Measurements from ENCODE around the gene TEAD1.

Gene TEAD1

DNA sequence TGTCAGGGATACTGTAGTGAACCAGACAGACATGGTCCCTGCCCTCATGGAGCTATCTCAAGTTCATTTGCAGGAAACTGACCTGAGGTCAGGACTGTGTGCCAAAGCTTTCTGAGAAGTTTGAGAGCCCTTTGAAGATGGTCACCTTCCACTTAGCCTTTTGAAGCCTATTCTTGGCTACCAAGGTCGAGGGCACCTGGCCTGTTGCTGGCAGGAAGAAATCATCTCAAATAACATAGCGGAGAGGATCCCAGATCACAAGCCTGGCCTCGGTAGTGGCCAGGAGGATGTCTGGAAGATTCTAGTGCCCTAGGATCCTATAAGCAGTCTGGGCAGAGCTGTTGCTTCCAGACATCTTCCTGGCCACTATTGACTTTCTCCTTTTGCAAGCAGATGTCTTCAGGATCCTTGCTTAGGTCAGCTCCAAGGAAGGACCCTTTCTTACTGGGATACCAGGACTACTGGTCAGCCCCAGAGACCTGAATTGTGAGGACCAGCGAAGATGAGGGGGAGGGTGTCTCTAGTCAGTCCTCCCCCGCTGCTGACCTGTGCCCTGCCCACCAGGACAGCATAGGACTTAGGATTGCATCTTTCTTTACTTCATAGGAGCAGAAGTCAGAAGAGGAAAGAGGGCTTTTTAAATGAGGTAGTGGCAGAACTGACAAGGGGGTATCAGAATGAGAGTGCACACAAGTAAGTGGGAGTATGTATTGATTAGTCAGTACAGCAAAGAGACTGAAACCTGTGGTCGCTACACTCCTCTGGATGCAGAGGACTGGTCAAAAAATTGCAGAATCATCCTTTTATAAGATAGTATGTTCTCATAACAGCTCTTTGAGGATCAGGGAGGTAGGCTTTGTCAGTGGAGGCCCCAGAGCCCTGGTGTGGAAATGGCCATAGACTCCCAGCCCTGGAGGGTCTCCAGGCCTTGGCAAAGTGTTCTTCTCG, 94.8 kb downstream of the TEAD1 start:
- no peak for DNase-seq

DNA sequence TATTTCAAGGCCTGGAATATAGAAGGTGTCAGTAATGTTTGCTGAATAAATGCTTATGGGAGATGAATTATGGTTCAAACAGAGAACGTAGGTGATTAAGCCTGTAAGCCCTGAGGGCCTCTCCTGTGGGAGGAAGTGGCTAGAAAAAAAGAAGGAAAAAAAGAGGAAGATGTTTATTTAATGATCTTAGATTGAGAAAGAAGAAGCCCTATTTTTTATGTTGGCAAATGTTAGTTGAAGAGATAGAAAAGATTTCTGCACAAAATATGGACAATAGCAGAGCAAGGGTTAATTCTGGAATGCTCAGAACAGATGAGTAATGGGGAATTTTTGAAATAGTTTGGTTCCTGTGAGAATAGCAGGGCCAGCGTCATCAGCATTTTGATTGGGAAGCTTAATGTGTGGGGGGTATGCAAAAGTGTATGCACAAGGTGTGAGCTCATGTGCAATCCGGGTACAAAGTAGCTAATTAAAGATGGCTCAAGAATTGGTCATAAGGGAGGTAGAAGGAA, 95.7 kb downstream of the TEAD1 start:
- no peak for DNase-seq

DNA sequence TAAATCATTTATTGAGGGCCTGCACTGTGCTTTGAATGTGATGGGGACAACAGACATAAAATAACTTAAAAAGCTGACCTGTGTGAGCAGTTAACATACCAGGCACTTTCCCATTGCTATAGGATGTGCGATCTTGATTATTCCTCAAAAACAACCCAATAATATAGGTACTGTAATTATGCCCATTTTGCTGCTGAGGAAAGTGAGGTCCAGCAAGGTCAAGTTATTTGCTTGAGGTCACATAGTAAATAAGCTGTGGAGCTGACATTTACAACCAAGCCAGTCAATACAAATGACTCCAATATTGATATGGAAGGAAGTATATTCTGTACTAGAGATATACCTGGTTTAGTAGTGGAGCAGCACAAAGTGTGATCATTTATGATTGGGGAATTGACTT, 96.2 kb downstream of the TEAD1 start:
- DNase-seq: no peak

DNA sequence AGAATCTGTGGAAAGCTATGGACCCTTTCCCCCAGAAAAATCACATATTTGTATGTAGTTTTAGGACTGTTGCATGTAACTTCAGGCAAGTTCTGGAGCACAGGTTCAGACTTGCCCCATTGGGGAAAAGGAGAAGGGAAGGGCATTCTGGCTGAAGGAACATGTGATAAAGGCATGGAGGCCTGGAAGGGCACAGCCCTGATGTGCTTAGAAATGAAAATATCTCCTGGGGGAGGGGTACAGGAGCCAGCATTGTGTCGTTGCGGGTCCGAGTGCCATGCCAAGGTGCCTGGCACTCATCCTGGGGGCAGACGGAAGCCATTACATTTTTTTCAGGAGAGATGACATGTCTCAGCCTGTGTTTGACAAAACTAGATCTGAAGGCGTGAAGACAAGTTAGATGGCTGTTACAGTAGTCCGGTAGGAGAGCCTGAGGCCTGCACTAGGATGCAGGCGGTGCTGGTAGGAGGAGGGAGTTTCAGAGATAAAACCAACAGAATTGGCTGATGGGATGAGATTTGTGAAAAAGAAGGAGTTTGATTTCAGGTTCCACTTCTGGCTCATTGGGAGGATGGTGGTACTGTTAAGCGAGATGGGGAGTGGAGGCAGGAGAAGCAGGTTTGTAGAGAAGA, 96.9 kb downstream of the TEAD1 start:
- DNase-seq: no peak

DNA sequence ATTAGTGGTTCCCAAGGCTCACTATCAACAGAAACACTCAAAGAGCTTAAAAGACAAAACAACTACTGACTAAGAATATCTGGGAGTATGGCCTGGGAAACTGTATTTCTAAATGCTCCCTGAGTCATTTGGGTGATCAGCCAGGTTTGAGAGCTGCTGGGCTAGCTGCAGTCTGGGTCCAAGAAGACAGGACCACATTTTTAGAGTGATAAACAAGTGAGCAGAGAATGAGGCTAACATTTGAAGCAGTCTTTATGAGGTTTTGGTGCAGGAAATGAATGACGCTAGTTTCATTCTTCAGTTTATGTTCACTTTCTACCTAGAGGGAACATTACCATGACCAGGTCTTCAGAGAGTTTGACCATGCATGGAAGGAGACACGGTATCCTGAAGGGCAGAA, 97.7 kb downstream of the TEAD1 start:
- no peak for DNase-seq

DNA sequence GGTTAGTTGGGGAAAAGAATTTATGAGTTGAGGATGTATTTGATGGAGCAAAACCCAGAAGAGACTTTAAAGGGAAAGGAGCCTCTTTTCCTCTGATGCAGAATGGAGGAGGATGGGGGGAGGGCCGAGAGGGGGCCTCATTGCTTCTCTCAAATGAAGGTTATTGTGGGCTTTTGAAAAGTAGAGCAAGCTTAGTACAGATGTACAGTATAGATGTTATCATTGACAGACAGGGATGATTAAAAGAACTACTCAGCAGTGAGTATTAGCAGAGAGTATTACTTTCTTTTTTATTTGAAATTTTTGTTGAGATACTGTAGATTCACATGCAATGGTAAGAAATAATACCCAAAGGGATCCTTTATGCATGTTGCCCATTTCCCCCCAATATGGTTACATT, 98.1 kb downstream of the TEAD1 start:
- no peak for DNase-seq

DNA sequence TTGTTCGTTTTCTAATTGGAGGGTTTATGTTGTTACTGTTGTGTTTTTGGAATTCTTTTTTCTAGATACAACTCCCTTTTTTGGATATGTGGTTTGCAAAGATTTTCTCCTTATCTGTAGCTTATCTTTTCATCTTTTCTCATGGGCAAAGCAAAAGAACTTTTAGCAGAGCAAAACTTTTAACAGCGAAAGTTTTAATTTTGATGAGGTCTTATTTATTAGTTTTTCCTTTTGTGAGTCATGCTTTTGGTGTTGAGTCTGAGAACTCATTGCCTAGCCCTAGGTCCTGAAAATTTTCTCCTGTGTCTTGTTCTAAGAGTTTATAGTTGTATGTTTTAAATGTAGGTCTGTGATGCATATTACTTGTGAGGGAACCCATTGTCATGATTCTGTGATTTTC, 99.4 kb downstream of the TEAD1 start:
- no peak for DNase-seq

DNA sequence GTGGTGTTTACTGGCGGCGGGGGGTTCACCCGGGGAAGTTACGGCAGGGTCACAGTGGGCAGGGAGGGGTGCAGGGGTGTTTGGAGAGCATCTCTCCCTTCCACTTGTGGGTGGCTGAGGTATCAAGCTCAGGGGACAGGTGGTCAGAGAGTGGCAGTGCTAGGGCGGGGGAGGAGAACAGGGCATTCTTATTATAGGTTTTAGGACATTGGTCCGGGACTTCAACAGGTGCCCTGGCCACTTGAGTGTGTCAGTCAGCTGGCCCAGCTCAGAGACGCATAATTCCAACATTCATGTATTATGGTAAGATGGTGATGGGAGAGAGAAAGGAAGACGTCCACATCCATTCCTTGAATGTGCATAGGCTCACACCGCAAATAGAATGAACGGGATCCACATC, 101.7 kb downstream of the TEAD1 start:
- no peak for DNase-seq

DNA sequence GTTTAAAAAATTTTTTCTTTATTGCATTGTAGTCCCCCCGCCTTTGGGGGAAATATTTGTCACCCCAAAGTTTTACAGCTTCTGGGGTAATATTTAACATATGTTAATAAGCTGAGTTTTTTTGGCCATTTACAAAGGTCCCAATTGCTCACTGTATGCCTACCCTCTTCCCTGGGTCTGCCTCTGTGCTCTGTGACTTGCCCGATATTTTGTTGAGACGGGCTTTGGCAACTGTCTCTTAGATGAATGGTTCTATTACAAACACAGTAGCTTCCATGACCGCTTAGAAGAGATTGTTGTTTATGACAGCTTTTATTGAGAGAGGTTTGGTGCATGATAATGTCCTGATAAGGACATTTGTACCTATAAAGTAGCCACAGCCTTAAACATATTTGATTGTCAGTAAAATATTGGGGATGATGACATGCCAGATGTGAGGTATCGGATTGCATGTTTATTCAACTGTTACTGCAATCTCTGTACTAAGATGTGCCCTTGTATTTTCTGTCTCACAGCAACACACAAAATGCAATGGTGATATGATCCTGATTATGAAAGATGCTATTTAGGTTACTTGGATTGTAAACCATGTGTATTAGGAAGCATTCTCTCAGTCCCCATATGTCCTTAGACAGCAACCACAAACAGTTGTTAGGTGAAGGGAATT, 103.1 kb downstream of the TEAD1 start:
- DNase-seq: no peak

DNA sequence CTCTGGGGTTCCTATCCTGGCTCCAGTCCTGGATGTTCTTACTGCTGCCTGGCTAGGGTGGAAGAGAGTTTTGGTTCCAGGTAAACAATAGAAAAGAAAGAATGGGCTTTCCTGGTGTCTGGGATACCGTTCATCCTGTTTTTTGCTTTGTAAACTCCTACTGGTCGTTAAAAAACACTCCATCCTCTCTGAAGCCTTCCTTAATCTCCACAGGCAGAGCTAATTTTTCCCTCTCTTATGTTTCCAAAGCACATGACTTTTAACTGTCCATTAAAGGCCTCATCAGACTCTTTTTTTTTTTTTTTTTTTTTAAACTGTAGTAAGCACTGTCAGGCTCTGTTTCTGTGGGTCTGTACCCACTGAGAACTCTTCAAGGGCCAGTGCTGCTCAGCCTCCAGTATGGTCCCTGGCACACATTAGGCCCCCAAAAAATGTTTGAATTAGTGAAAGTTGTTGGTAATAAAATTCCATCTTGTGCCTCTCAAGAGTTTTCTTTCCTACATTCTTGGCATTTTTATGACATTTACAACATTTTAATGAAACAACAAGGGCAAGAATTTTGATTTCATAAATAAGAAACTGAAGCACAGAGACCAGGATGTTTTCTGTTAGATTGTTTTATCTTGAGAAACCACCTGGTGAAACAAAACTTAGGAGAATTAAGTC, 104.2 kb downstream of the TEAD1 start:
- DNase-seq: no peak

DNA sequence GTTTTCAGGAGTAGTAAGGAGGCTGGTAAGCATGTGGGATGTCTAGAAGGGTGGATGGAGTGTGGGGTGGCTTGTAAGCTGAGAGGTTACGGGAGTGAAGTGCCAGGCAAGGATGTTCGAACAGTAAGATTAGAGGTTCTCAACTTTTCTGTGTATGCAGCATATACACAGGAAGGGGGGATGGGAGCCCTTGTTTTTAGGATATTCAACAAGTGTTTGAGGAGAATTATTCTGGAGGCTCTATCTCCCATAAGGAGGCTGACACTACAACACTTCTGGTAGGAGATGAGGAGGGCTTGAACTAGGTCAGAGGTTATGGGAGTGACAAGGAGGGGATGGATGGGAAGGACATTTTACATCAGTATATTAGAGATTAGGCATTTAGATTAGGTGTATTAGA, 109.5 kb downstream of the TEAD1 start:
- DNase-seq: no peak

DNA sequence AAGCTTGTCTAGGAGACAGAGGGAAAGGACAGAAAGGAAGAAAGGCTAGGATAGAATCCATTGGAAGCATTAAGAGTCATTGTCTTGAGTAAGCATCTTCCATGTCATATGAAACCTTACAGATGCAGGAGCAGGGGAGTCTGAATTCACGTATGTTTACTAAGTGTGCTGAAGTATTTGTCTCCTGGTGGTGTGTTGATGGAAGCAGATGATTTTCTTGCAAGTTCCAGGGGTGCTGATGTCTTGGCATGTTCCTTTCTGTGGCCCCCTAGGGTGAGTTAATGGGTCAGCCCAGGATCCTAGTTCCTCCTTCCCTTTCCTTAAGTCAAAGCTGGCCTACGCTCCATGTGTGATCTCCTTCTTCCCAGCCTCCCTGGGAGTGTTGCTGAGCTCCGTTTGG, 110.2 kb downstream of the TEAD1 start:
- no peak for DNase-seq

DNA sequence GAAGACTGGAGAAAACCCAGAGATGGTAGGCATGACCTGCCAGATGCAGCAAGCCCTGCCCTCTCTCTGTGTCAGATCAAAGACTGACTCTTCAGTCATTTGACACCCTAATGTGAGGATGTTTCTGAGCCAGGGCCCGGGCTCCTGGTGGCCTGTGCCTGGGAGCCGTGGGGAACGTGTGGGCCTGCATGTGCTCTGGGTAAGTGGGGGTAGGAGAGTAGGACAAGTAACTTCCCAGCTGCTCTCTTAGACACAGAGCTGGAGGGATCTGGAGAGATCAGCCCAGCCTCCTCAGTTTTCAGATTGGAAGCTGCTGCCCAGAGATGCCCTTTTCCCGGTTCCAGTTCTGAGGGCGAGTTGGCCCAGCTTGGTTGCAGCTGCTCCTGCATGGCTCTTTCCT, 110.8 kb downstream of the TEAD1 start:
- no peak for DNase-seq

DNA sequence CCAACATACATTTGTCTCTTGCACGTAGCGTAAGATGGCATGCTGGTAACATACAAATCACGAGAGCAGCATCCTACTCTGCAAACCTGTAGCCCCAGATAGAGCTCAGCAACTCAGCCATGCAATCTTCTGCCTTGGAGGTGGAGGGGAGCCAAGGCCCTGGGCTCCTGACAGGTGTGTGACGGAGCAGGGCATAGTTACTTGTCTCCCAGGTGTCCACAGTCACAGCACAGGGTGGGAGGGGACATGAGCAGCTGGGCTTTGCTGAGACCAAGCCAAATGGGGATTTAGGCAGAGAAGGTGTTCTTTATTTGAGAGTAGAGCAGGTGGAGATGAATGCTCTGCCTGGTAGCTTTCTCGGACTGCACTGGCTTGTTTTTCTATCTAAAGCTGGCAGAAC, 111.7 kb downstream of the TEAD1 start:
- no peak for DNase-seq

DNA sequence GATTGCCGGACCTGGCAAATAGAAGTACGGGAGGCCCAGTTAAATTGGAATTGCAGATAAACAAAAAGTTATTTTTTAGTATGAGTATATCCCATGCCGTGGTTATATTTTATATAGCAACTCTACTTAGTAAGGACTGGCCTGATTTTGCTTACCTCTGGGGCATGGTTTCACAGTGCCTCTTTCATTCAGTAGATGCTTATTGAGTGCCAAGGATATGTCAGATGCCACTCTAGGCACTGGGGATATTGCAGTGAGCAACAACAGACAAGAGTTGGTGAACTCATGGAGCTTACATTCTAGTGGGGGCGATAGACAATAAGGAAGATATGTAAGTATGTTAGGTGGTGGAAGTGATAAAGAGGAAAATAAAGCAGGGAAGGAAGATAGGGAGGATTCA, 112.2 kb downstream of the TEAD1 start:
- no peak for DNase-seq

DNA sequence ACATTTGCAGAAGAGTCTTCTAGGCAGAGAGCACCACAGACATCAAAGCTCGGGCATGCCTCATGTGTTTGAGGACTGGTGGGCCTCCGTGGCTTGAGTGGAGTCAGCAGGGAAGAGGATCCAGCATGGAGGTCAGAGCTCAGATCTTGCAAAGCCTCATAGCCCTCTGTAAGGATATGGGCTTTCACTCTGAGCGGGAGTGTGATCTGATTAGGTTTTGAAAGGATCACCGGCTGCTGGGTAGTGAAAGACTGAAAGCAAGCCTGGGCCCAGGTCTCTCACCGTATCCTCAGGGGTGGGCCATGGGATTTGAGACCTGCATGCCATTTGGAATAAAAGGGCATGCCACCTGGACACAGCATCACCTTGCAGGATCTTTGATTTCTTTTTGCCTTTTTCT, 112.7 kb downstream of the TEAD1 start:
- DNase-seq: no peak

DNA sequence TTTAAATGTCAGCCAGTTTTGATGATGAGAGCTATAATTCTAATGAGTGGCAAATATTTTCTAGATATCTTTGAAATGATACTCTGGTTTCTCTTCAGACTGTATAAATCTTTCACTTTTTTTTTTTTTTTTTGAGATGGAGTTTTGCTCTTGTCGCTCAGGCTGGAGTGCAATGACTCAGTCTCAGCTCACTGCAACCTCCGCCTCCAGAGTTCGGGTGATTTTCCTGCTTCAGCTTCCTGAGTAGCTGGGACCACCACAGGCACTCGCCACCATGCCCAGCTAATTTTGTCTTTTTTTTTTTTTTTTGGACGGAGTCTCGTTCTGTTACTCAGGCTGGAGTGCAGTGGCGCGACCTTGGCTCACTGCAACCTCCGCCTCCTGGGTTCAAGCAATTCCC, 113.6 kb downstream of the TEAD1 start:
- no peak for DNase-seq

DNA sequence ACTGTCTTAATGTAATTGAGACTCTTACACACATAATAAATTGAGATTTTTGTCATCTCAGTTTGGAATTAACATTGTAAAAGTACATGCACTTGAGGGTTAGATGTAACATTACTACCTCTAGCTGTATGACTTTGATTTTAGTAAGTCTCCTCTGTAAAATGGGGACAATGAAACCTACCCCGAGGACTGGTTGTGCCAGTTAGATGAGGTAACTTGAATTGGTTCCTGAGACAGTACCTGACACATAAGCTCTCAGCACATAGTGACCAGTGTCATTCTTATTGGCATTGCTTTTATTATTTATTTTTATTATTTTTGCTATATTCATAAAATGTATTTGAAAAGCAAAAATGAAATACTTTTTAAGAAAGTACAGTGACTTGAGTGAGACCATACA, 114.8 kb downstream of the TEAD1 start:
- DNase-seq: no peak

DNA sequence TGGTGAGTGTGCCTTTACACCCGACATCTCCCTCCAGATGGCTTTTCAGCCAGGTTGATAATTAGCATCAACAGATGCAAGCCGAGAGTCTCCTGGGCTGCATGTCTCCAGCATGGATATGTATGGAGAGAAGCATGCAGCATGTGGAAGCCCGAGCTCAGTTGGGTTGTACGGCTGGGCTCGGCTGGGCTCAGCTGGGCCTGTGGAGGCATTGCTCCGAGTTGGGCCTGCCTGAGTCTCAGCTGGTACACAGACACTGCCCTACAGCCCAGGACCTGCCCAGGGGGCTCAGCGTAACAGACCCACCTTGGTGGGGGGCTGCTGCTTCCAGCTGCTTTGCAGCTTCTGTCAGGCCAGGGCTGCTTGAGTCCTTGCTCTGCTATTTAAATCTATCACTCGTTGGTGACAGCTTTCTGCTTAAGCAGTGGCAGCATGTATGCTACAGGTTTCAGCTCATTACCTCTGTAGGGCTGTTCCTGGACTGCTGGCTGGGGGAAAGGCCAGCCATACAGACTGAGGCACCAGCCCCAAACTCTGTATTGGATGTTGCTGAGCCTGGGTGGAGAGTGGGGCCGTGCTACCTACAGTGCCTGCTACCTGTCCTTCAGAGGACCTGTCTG, 115.5 kb downstream of the TEAD1 start:
- DNase-seq: no peak

DNA sequence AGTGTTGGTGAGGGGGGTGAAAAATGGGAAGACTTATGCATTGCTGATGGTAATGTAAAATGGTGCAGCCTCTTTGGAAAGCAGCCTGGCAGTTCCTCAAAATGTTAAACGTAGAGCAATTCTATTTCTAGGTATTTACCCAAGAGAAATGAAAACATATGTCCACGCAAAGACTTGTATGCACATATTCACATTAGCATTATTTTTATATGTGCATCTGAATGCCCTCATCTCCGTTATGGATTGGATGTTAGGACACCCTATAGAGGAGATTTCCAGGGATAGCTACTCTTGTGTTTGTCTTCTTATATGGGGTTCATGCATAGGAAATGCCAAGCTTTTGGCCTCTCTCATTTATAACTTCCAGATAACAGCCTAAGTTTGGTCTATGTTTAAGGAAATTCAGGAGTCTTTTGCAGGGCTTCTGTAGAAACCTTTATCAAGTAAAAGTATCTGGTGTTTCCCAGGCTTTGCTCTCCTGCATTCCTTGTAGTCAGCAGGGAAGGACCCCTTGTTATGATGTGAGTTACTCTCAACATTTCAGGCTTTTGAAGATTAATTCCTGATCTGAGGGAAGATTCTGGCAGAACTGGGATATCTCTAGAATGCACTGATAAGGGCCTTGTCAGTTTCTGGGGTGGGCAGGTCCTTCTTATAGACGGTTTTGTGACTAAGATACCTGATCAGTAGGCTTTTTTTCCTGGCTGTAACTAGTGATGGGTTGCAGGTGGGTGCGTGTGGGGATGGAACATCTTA, 116.8 kb downstream of the TEAD1 start:
- no peak for DNase-seq

DNA sequence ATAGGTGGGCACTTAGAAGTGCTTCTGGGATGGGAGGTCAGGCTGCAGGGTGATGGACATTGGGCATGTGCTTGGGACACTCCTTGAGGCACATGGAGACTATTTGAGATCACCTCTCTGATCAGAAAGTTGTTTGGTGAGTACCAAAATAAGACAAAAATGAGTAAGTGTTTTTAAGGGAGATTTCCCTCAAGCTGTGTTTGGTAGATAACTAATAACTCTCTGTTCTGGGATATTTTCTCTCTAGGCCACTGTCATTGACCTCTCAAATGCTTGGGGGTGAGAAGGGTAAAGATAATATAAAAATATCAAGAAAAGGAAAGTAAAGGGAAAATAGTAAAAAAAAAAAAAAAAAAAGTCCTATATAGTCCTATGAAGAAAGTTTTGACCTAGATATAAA, 117.8 kb downstream of the TEAD1 start:
- no peak for DNase-seq

DNA sequence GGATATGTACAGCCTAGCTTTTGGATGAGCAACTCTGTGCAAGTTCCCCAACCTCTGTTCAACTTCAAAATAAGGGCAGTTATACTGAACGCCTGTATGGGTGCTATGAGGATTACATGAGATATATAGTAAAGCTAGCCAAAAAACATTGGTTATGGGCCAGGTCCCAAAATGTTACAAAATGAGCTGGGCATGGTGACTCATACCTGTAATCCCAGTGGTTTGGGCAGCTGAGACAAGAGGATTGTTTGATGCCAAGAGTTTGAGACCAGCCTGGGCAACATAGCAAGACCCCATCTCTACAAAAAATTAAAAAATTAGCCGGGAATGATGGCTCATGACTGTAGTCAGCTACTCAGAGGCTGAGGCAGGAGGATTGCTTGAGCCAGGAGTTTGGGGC, 118.4 kb downstream of the TEAD1 start:
- DNase-seq: no peak
